HG03025 (cell line): ENCODE results near the gene PC.
"Not testable (repeated sequence)": the region's sequence is repeated elsewhere in the genome, so short reads cannot be mapped to it uniquely, and the experiment has no call there.

Experiments
- ATAC-seq: cut with Tn5 transposase; IDR thresholded peaks from one replicate; pipeline ENCODE4 v1.9.1; 2021; ENCODE audit warnings: mild to moderate bottlenecking, moderate library complexity; ENCODE audit not compliant: unreplicated experiment, low FRiP score

Gene PC

GRCh38 chr11:66845143-66845875 is 112.9 kb downstream of the PC start:
- ATAC-seq: no peak

GRCh38 chr11:66844496-66845142 is 113.6 kb downstream of the PC start:
- no peak for ATAC-seq

GRCh38 chr11:66843776-66844495 is 114.2 kb downstream of the PC start:
- no peak for ATAC-seq

GRCh38 chr11:66842896-66843775 is 115.0 kb downstream of the PC start, which contains the start of gene RCE1:
TSS of gene RCE1 (plus strand) at chr11:66843441. CDS start at chr11:66843456, 15 bp downstream.
- ATAC-seq: no peak

- ATAC-seq: no peak
Observed at GRCh38 chr11:66842501-66842895, 115.7 kb downstream of the PC start.

GRCh38 chr11:66841861-66842260 is 116.3 kb downstream of the PC start:
- ATAC-seq: no peak

- ATAC-seq: no peak
Observed at GRCh38 chr11:66840317-66841091, 117.7 kb downstream of the PC start.

- no peak for ATAC-seq
Observed at GRCh38 chr11:66835768-66836405, 122.3 kb downstream of the PC start.

DNA sequence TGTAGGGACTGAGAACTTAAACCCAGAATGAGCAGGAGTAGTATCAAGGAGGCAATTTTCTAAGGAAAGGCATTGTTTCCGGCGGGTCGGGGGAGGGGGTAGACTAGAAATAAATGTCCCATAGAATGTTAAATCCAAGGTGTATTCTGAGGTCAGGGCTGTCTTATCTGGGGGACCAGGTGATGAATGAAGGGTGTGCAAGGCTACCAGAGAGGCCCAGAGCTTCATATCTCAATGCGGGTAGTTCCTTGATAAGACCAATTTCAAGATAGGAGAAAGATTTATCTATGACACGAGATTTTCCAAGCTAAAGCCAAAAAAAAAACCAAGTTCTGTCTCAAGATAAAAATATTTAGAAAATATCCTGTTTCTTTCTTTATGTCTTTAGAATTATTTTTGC is 123.2 kb downstream of the PC start:
- ATAC-seq: no peak

DNA sequence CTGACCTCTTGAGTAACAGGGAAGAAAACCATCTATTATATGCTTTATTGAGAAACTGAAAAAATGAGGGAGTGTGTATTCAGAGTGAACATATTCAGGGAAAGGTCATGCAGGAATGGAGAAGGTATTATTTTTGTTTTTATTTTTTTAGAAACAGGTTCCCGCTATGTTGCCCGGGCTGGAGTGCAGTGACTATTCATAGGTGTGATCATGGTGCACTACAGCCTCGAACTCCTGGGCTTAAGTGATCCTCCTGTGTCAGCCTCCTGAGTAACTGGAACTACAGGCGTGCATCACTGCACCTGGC is 123.7 kb downstream of the PC start:
- no peak for ATAC-seq

DNA sequence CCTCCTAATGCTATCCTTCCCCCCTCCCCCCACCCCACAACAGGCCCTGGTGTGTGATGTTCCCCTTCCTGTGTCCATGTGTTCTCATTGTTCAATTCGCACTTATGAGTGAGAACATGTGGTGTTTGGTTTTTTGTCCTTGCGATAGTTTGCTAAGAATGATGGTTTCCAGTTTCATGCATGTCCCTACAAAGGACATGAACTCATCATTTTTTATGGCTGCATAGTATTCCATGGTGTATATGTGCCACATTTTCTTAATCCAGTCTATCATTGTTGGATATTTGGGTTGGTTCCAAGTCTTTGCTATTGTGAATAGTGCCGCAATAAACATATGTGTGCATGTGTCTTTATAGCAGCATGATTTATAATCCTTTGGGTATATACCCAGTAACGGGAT is 133.6 kb downstream of the PC start:
- not testable (repeated sequence) for ATAC-seq

- no peak for ATAC-seq
Observed at GRCh38 chr11:66823700-66824099, 134.5 kb downstream of the PC start.

- no peak for ATAC-seq
Observed at GRCh38 chr11:66820901-66821300, 137.3 kb downstream of the PC start.

DNA sequence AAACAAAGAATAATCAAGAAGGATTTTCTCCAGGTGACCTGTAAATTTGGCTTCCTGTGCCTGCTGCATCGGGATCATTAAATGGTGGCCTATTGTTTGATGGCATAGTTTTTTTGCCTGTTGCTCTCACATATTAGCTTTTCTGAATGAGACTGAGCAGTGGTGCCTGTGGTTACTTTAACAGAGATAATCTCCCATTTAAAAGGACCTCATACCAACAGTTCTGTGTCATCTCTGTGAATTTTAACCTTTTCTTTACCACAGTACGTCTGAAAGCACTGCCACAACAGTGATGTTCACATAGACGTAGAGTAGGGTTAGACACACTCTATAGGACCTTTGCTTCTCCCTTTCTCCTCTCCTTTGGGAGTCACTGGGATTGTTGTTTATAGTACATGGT is 137.8 kb downstream of the PC start:
- no peak for ATAC-seq

- no peak for ATAC-seq
Observed at GRCh38 chr11:66818231-66818955, 139.8 kb downstream of the PC start.

DNA sequence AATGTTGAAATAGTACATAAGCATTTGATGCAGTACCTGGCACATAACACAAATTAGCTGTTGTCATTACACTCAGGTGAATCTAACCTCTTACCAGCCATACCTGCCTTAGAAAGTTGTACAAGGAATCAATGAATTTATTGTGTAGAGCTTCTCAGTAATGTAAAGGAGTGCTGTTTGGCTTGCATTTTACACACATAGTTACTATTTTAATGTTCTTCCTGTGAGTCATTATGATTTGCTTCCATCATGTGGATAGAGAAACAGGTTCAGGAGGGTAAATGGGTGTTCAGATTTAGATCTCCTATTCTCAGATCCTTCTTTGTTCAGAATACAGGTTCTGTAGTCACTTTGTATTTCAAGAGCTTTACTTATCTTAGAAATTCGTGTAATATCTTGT is 142.5 kb downstream of the PC start:
- no peak for ATAC-seq

DNA sequence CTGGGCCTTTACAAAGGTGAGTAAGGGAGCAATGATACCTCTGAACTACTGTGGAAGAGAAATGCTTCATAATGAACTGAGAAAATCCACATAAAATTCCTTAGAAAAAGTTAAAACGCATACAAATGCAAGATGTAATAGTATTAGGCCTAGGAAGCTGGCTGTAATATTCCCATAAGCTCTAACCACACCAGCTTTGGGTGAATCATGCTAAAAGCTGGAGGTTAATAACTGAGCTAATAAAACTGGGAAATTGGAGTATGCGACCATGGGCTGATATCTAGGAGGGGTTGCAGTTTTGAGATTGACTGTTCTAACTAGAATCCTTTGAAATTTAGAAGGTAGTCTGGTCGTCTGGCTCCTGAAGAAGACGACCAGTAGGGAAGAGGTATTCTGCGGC is 143.5 kb downstream of the PC start:
- ATAC-seq: no peak

DNA sequence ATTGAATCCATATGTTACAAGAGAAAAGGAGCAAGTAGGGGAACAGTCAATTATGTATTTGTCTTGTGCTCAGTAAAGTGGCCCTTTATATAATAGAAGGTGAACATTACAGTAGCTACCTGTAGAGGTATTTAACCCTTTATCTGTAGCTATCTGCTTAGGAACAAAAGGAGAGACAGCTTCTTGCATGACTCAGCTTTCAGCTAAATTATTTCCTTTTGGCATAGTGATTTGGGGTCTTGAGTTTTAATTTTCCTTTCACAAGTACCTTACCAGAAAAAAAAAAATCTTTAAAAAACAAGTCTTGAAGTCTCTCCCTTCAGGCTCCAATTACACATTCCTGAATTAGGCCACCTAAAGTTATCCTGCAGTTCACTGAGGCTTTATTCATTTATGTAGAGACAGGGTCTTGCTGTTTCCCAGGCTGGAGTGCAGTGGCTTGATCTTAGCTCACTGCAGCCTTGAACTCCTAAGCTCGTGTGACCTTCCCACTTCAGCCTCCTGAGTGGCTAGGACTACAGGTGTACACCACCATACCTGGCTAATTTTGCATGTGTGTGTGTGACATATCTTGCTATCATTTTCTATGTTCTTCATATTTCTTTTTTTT is 147.5 kb downstream of the PC start:
- no peak for ATAC-seq
